ENCODE results near the gene A1BG. TPM values are rescaled to one million over a fixed set of nuclear protein-coding genes. Genes with fewer than 3 reads are reported as not detected.
A peak's percentile ranks its signal among the peaks of the same experiment; 100 is the strongest.

The A1BG gene
- total RNA-seq, 1 experiment from 2014 or later: 1.2 TPM

GRCh38 chr19:58326501-58326913 lies 26.8 kb downstream of the A1BG start:
- ChIA-PET CTCF (interaction anchor here (1.3 kb wide), 1 partner anchor 193 kb away, joined by 10 read pairs; the partner anchor contains the start of gene ZBTB45), RAD21 (ENCODE audit: low non-redundant PET in 1 of 2, low total read pairs in 2 of 2, uncharacterized antibody in 2 of 2, unreplicated experiment in 2 of 2) (interaction anchor here in 1 of 2 experiments (0.6 kb wide), 1 partner anchor 187 kb away, joined by 4 read pairs; no protein-coding TSS in a partner anchor), POLR2A (interaction anchor here (0.6 to 2.1 kb wide), 6 partner anchors 20 to 187 kb away, joined by 3 to 9 read pairs (median 3); partner anchors contain the start of gene ZNF497)
- Histone ChIP-seq H3K27ac (ENCODE audit: low read depth, low read length) (peak overlapping the region; percentile 71), H3K36me3 (ENCODE audit: control insufficient read depth in 1 of 2, insufficient read depth in 2 of 2, low read length in 2 of 2) (no peaks in the 10 kb centered on the region), H3K9me2 (ENCODE audit: insufficient read depth) (no peaks in the 10 kb centered on the region), H3K4me3 (replicated peaks in 1 of 2; ENCODE audit: low read depth in 1 of 2, low read length in 2 of 2) (peak overlapping the region; percentile 78 to 91), H3K79me2 (ENCODE audit: insufficient read depth, low read length) (peaks cover 33% of the 10 kb centered on the region), H4K20me1 (ENCODE audit: insufficient read depth) (no peaks in the 10 kb centered on the region), H3K9me3 (ENCODE audit: control insufficient read depth in 1 of 2, insufficient read depth in 1 of 2, low read depth in 1 of 2, low read length in 2 of 2) (no peaks in the 10 kb centered on the region), H2AFZ (ENCODE audit: low read depth, low read length, poor library complexity, severe bottlenecking) (no peak overlapping the region), H3K27me3 (ENCODE audit: insufficient read depth, low read length) (no peaks in the 10 kb centered on the region), H3K4me2 (ENCODE audit: low read length) (peak overlapping the region; percentile 90), H3K9ac (ENCODE audit: low read length) (peak overlapping the region; percentile 72), H3K4me1 (ENCODE audit: control insufficient read depth in 1 of 2, insufficient read depth in 2 of 2, low read length in 2 of 2) (peaks cover 10 to 24% of the 10 kb centered on the region in 2 experiments)
- peak; percentile 33; the same call in 1 of the 2 replicates for ATAC-seq
- TF ChIP-seq POLR2AphosphoS5 (IDR thresholded peaks at IDR 0.05; ENCODE audit: low read depth, low read length): no peak
- TF ChIP-seq CTCF (IDR thresholded peaks at IDR 0.05 in 2 of 3, conservative IDR thresholded peaks at IDR 0.05 in 1 of 3; ENCODE audit: borderline replicate concordance in 1 of 3, insufficient read depth in 1 of 3, low read depth in 2 of 3, low read length in 2 of 3): no peak
- TF ChIP-seq SP1 (IDR thresholded peaks at IDR 0.05; ENCODE audit: low read depth): no peak
- no peak for TF ChIP-seq ATF3 (IDR thresholded peaks at IDR 0.05)
- no peak for TF ChIP-seq JUND (IDR thresholded peaks at IDR 0.05)
- no peak for TF ChIP-seq REST (IDR thresholded peaks at IDR 0.05; ENCODE audit: low read depth)
- TF ChIP-seq TCF7L2 (IDR thresholded peaks at IDR 0.05; ENCODE audit: borderline replicate concordance, extremely low read depth, insufficient read depth, insufficient read length): no peak
- TF ChIP-seq CEBPB (IDR thresholded peaks at IDR 0.05; ENCODE audit: low read depth): no peak
- TF ChIP-seq MAX (IDR thresholded peaks at IDR 0.05): no peak
- TF ChIP-seq SRF (IDR thresholded peaks at IDR 0.05; ENCODE audit: low read depth): no peak
- TF ChIP-seq FOSL1 (IDR thresholded peaks at IDR 0.05; ENCODE audit: low read depth): no peak
- TF ChIP-seq ZBTB33 (IDR thresholded peaks at IDR 0.05; ENCODE audit: extremely low read depth, insufficient replicate concordance, low read length): no peak
- no peak for TF ChIP-seq ZFX (IDR thresholded peaks at IDR 0.05)
- TF ChIP-seq SIN3A (IDR thresholded peaks at IDR 0.05; ENCODE audit: low read depth): no peak
- no peak for TF ChIP-seq ZNF274 (IDR thresholded peaks at IDR 0.05; ENCODE audit: low read depth, low read length)
- no peak for TF ChIP-seq RAD21 (IDR thresholded peaks at IDR 0.05; ENCODE audit: low read depth)
- TF ChIP-seq EZH2phosphoT487 (IDR thresholded peaks at IDR 0.05; ENCODE audit: borderline replicate concordance): no peak
- intact Hi-C loops (cut with micrococcal nuclease): loop anchor here (1.0 to 5.0 kb wide), 3 partner anchors 21 to 191 kb away; partner anchors contain the start of genes ERVK3-1, ZBTB45 and ZNF584
- DNase-seq (ENCODE audit: low read depth, low spot score): no peak
- BruUV-seq (replicated peaks): no TSS peak
